MCF 10A (cell line): ENCODE results near the gene ATG7. TPM values are rescaled to one million over a fixed set of nuclear protein-coding genes. Genes with fewer than 3 reads are reported as not detected.

ENCODE experiments used
- BruUV-seq: library from RNA; stranded (reverse); fragments of 400-500 nt; replicated peaks from 2 replicates; lab custom pipeline; 2021; lab: Mats Ljungman, UMichigan
- CTCF ChIA-PET: fragments of 300-600 bp; sonication (Branson Sonifier 250); formaldehyde crosslinking; extraction: SDS; loops from one replicate; lab custom pipeline; 2021; ENCODE audit warnings: antibody characterized with exemption, inconsistent platforms; lab: Yijun Ruan, JAX
- POLR2A ChIA-PET: fragments of 300-600, 350-650 bp; sonication (Branson Sonifier 250); formaldehyde crosslinking; extraction: SDS; loops from one replicate; lab custom pipeline; 2020; ENCODE audit warnings: antibody characterized with exemption, inconsistent platforms; lab: Yijun Ruan, JAX
- DNase-seq: peaks from one replicate; pipeline ENCODE4 v3.0.0-alpha.2; 2018; ENCODE audit not compliant: unreplicated experiment
- H3K27ac Mint-ChIP-seq: one replicate; pipeline ENCODE4 v1.8.0; 2022; ENCODE audit warnings: mild to moderate bottlenecking, low read depth, mixed read lengths; ENCODE audit not compliant: unreplicated experiment
- H3K27me3 Mint-ChIP-seq: one replicate; pipeline ENCODE4 v1.8.0; 2022; ENCODE audit warnings: mixed read lengths; ENCODE audit not compliant: insufficient read depth, unreplicated experiment
- H3K36me3 Mint-ChIP-seq: one replicate; pipeline ENCODE4 v1.8.0; 2022; ENCODE audit warnings: mild to moderate bottlenecking, moderate library complexity, mixed read lengths; ENCODE audit not compliant: insufficient read depth, unreplicated experiment
- H3K4me1 Mint-ChIP-seq: one replicate; pipeline ENCODE4 v1.8.0; 2022; ENCODE audit warnings: mixed read lengths; ENCODE audit not compliant: insufficient read depth, unreplicated experiment
- H3K4me3 Mint-ChIP-seq: one replicate; pipeline ENCODE4 v1.8.0; 2022; ENCODE audit warnings: mild to moderate bottlenecking, moderate library complexity, mixed read lengths; ENCODE audit not compliant: unreplicated experiment
- H3K9me3 Mint-ChIP-seq: one replicate; pipeline ENCODE4 v1.8.0; 2022; ENCODE audit warnings: mixed read lengths; ENCODE audit not compliant: unreplicated experiment
- intact Hi-C: fragments of 100-400 bp; cut with micrococcal nuclease; formaldehyde crosslinking; loops from 2 replicates; pipeline ENCODE4 v1.14.1; 2022
- total RNA-seq: library from RNA; stranded (reverse); gene quantifications from 2 replicates; pipeline ENCODE4 v1.2.3, GENCODE V29; 2022
- TF ChIP-seq, protein P1 (sequence below): fragments of 200-600 bp; IDR thresholded peaks from one replicate; pipeline ENCODE4 v1.8.0; 2022; ENCODE audit warnings: antibody characterized with exemption, mild to moderate bottlenecking; ENCODE audit not compliant: unreplicated experiment

ATG7 gene
- total RNA-seq, 1 experiment from 2014 or later, result 54.0 TPM

DNA sequence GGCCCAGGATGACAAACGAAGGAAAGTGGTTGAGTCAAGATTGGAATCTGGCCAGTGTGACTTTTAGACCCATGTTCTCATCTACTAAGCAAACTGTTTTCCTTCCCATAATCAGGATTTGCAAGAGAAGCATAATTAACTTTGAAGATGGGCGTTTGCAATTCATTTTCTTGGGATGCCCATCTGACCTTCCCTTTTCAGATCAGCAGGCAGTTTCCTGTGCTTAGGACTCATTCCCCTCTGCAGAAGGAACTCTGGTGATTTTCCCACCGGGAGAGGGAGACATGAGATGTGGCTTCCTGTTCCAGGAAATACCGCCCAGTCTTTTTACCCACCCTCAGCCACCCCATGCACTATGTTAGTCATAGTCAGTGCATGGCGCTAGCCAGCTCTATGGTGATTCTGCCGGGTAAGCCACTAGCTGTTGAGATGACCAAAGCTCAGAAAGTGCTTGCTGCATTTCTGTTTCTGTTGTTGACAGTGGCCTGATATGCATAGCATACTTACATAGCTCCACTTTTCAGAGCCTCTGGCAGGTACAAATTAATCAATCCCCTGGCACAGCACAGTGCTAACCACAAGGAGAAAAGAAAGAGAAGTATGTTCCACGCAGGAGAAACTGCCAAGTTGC, 242.1 kb downstream of the ATG7 start:
- peak; percentile 64 for DNase-seq
- CTCF ChIA-PET, result interaction anchor here (0.6 to 0.7 kb wide), 2 partner anchors 43 to 269 kb away, joined by 3 read pairs; no protein-coding TSS in a partner anchor
- no peak overlapping the region for H3K4me3 Mint-ChIP-seq
- POLR2A ChIA-PET, result interaction anchor here (0.6 kb wide), 1 partner anchor 825 kb away, joined by 3 read pairs; no protein-coding TSS in a partner anchor
- no peak overlapping the region for H3K27ac Mint-ChIP-seq
- no peaks in the 10 kb centered on the region for H3K27me3 Mint-ChIP-seq
- H3K9me3 Mint-ChIP-seq, result no peaks in the 10 kb centered on the region
- no peaks in the 10 kb centered on the region for H3K36me3 Mint-ChIP-seq
- BruUV-seq, result no TSS peak
- H3K4me1 Mint-ChIP-seq, result peaks cover 17% of the 10 kb centered on the region
- TF ChIP-seq, protein P1, sequence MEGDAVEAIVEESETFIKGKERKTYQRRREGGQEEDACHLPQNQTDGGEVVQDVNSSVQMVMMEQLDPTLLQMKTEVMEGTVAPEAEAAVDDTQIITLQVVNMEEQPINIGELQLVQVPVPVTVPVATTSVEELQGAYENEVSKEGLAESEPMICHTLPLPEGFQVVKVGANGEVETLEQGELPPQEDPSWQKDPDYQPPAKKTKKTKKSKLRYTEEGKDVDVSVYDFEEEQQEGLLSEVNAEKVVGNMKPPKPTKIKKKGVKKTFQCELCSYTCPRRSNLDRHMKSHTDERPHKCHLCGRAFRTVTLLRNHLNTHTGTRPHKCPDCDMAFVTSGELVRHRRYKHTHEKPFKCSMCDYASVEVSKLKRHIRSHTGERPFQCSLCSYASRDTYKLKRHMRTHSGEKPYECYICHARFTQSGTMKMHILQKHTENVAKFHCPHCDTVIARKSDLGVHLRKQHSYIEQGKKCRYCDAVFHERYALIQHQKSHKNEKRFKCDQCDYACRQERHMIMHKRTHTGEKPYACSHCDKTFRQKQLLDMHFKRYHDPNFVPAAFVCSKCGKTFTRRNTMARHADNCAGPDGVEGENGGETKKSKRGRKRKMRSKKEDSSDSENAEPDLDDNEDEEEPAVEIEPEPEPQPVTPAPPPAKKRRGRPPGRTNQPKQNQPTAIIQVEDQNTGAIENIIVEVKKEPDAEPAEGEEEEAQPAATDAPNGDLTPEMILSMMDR, result no peak
- intact Hi-C loops, result no loop called here

DNA sequence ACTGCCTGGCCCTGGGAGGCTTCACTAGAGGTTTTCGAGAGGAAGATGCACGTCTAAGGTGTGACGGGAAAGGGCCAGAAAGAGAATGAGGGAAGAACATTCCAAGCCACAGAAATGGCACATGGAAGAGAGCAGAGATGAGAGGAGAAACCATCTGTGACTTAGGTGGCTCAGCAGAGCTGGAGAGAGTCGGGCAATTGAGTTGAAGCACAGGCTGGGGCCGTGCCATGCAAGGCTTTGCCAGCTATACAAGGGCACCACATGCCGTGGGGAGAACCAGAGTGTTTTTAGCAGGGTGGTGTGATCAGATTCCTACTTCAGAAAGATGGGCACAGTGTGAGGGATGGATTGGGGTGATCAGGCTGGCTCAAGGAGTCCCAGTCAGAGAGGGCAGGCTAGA, 245.4 kb downstream of the ATG7 start:
- Mint-ChIP-seq H3K27me3 (no peaks in the 10 kb centered on the region), H3K27ac (no peak overlapping the region), H3K4me1 (peaks cover 18% of the 10 kb centered on the region), H3K9me3 (no peaks in the 10 kb centered on the region), H3K4me3 (no peak overlapping the region), H3K36me3 (no peaks in the 10 kb centered on the region)
- CTCF ChIA-PET, result no interaction called here
- DNase-seq, result no peak
- intact Hi-C loops, result no loop called here
- TF ChIP-seq, protein P1, result no peak
- no TSS peak for BruUV-seq
- POLR2A ChIA-PET, result no interaction called here

DNA sequence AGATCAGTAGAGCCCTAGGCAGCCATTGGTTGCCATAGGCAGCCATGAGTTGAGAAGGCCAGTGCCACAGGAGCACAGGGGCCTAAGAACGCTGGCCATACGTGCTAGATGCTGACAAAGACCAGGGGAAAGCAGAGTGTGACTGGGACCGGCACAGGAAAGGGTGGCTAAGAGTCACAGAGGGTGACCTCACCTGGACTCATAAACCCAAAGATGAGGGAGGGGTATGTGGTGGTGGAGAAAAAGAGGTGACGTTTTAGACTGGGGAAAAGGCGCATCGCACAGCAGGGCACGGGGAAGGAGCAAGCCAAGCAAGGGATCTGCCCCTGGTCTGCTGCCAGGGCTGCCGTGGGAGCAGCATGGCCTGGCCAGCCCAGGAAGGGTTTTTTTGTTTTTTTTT, 249.0 kb downstream of the ATG7 start:
- no TSS peak for BruUV-seq
- H3K27me3 Mint-ChIP-seq, result no peaks in the 10 kb centered on the region
- H3K36me3 Mint-ChIP-seq, result no peaks in the 10 kb centered on the region
- POLR2A ChIA-PET, result no interaction called here
- H3K4me3 Mint-ChIP-seq, result no peak overlapping the region
- DNase-seq, result no peak
- TF ChIP-seq, protein P1, result no peak
- intact Hi-C loops, result no loop called here
- CTCF ChIA-PET, result interaction anchor here (1.0 kb wide), 1 partner anchor 11 kb away, joined by 4 read pairs; no protein-coding TSS in a partner anchor
- no peaks in the 10 kb centered on the region for H3K9me3 Mint-ChIP-seq
- H3K4me1 Mint-ChIP-seq, result peaks cover 19% of the 10 kb centered on the region
- H3K27ac Mint-ChIP-seq, result no peak overlapping the region

DNA sequence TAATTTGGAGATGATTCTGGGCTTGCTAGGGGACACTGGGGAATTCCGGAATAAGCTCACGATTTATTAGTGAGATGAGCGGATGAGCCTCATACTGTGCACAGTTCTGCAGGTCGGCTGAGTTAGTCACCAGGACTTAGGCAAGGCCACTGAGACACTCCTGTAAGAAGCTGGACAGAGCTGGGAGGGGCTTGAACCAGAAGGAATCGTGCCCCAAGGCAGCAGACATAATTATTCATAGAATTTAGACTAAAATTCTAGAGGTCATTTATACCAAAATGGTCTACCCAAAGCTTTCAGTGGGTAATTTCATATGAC, 250.2 kb downstream of the ATG7 start:
- no peaks in the 10 kb centered on the region for H3K27me3 Mint-ChIP-seq

More for the DNA sequence above, 250.2 kb downstream of the ATG7 start:
- intact Hi-C loops, result no loop called here
- ChIA-PET POLR2A (no interaction called here), CTCF (interaction anchor here (0.6 to 1.0 kb wide), 4 partner anchors 11 to 142 kb away, joined by 3 to 5 read pairs (median 4); no protein-coding TSS in a partner anchor)
- Mint-ChIP-seq H3K27ac (no peak overlapping the region), H3K36me3 (no peaks in the 10 kb centered on the region), H3K4me3 (no peak overlapping the region), H3K9me3 (no peaks in the 10 kb centered on the region), H3K4me1 (peaks cover 19% of the 10 kb centered on the region)
- DNase-seq, result peak; percentile 71
- TF ChIP-seq, protein P1, result no peak
- BruUV-seq, result no TSS peak
